H1 (cell line): ENCODE measurements around the gene KLKB1. TPM values are rescaled to one million over a fixed set of nuclear protein-coding genes. Genes with fewer than 3 reads are reported as not detected.
A peak's percentile ranks its signal among the peaks of the same experiment; 100 is the strongest.

Experiments
- GABPA ChIP-seq: IDR thresholded peaks from 2 replicates; pipeline ENCODE4 v1.6.1; 2011; ENCODE audit warnings: mild to moderate bottlenecking, low read length, moderate library complexity, borderline replicate concordance; ENCODE audit not compliant: insufficient read depth
- JUN ChIP-seq: IDR thresholded peaks from 2 replicates; pipeline ENCODE4 v1.6.1; 2011; ENCODE audit warnings: low read depth, mild to moderate bottlenecking, improper control_type of control experiment, low read length
- MAFK ChIP-seq: IDR thresholded peaks from 2 replicates; pipeline ENCODE4 v1.6.1; 2012; ENCODE audit warnings: low read depth, mild to moderate bottlenecking, improper control_type of control experiment, low read length
- RAD21 ChIP-seq, 2 experiments: IDR thresholded peaks in 1 of 2; conservative IDR thresholded peaks in 1 of 2; 2 replicates each; pipeline ENCODE4 v1.6.1; 2011; ENCODE audit warnings: low read depth in 2 of 2, low read length in 2 of 2, improper control_type of control experiment in 1 of 2, inconsistent platforms in 1 of 2, mild to moderate bottlenecking in 1 of 2, moderate library complexity in 1 of 2
- RXRA ChIP-seq: IDR thresholded peaks from 2 replicates; pipeline ENCODE4 v1.6.1; 2011; ENCODE audit warnings: low read depth, mild to moderate bottlenecking, low read length, moderate library complexity; ENCODE audit not compliant: insufficient read depth
- polyA plus RNA-seq, 7 experiments: library from polyadenylated mRNA; depleted of rRNA in 3 of 7; stranded (reverse) in 5 of 7; unstranded in 2 of 7; fragments of >200 nt in 5 of 7; fragments of 200-250 nt in 2 of 7; gene quantifications; 1 replicate in 5 of 7; 2 replicates in 1 of 7; 4 replicates in 1 of 7; pipeline versions ENCODE4 v1.2.1 to v1.2.3, GENCODE V29; 2011 to 2013; ENCODE audit warnings: missing spikeins in 2 of 7, mixed read lengths in 2 of 7
- total RNA-seq: library from RNA; stranded (reverse); fragmentation: NEBNext Ultra II Directional; extraction: Animal tissue kit (Norgen Biotek cat#: 25700); gene quantifications from 2 replicates; pipeline ENCODE4 v1.2.1, GENCODE V29; 2021

KLKB1 gene
- total and polyA plus RNA-seq, 2 of the 8 experiments (the other 6 are each of a cell fraction or from before 2014, with no cell fraction given) = 12.0 to 20.9 TPM

- TF ChIP-seq RAD21 (IDR thresholded peaks at IDR 0.05 in 1 of 2, conservative IDR thresholded peaks at IDR 0.05 in 1 of 2; ENCODE audit: low read depth in 2 of 2, low read length in 2 of 2) = peak in 1 of 2 experiments; percentile 10; a peak in 1 of 4 replicates
- no peak for TF ChIP-seq JUN
- no peak for TF ChIP-seq GABPA
- no peak for TF ChIP-seq MAFK
- no peak for TF ChIP-seq RXRA
Measured at GRCh38 chr4:186190581-186191199, 36.6 kb upstream of the KLKB1 start (continued).
